ENCODE data around the gene ARCN1.

- TF ChIP-seq CREB3L1 (IDR thresholded peaks at IDR 0.05; ENCODE audit: borderline replicate concordance, low read depth): no peak
- no peak for TF ChIP-seq RERE (CRISPR knock-in tag; IDR thresholded peaks at IDR 0.05; ENCODE audit: borderline replicate concordance)
- TF ChIP-seq XRCC4 (IDR thresholded peaks at IDR 0.05; ENCODE audit: extremely low read depth, insufficient read depth, insufficient read length): no peak
- no peak for TF ChIP-seq ZNF354B (CRISPR knock-in tag; IDR thresholded peaks at IDR 0.05)
- TF ChIP-seq RBM25 (IDR thresholded peaks at IDR 0.05; ENCODE audit: low read depth, low read length, severe bottlenecking): no peak
- TF ChIP-seq FOXM1 (IDR thresholded peaks at IDR 0.05; ENCODE audit: low read depth): no peak
- no peak for TF ChIP-seq FOXM1 (CRISPR knock-in tag; IDR thresholded peaks at IDR 0.05; ENCODE audit: low read depth)
- TF ChIP-seq MEF2D (tag; conservative IDR thresholded peaks at IDR 0.05; ENCODE audit: low read depth): no peak
- TF ChIP-seq SFPQ (IDR thresholded peaks at IDR 0.05; ENCODE audit: low read depth, low read length): no peak
- no peak for TF ChIP-seq ZNF12 (CRISPR knock-in tag; IDR thresholded peaks at IDR 0.05)
- TF ChIP-seq CTCF (IDR thresholded peaks at IDR 0.05 in 2 of 3, conservative IDR thresholded peaks at IDR 0.05 in 1 of 3; ENCODE audit: insufficient read depth in 2 of 3, low read depth in 1 of 3, low read length in 3 of 3): no peak
- no peak for TF ChIP-seq EP300 (IDR thresholded peaks at IDR 0.05; ENCODE audit: low read length)
These were observed 25.3 kb downstream of the ARCN1 start for GRCh38 chr11:118597556-118597955.

Measured in K562 (cell line).